ENCODE measurements around the gene FRMPD4.

The FRMPD4 gene

GRCh38 chrX:12423346-12423745, 285.1 kb downstream of the FRMPD4 start:
- in situ Hi-C loops (cut with HindIII; ENCODE audit: low sequenced_read_pairs), result no loop called here

- in situ Hi-C loops (cut with HindIII; ENCODE audit: low sequenced_read_pairs), result no loop called here
Observed at GRCh38 chrX:12425496-12425895, 287.2 kb downstream of the FRMPD4 start.

GRCh38 chrX:12426420-12426819, 288.1 kb downstream of the FRMPD4 start:
- in situ Hi-C loops (cut with HindIII; ENCODE audit: low sequenced_read_pairs), result no loop called here

GRCh38 chrX:12434493-12434892, 296.2 kb downstream of the FRMPD4 start:
- in situ Hi-C loops (cut with HindIII; ENCODE audit: low sequenced_read_pairs), result no loop called here

GRCh38 chrX:12439416-12439815, 301.1 kb downstream of the FRMPD4 start:
- in situ Hi-C loops (cut with HindIII; ENCODE audit: low sequenced_read_pairs), result no loop called here

GRCh38 chrX:12440246-12440645, 302.0 kb downstream of the FRMPD4 start:
- in situ Hi-C loops (cut with HindIII; ENCODE audit: low sequenced_read_pairs), result no loop called here

- in situ Hi-C loops (cut with HindIII; ENCODE audit: low sequenced_read_pairs), result no loop called here
Observed at GRCh38 chrX:12441381-12442128, 303.3 kb downstream of the FRMPD4 start.

- in situ Hi-C loops (cut with HindIII; ENCODE audit: low sequenced_read_pairs), result no loop called here
Observed at GRCh38 chrX:12443534-12444098, 305.3 kb downstream of the FRMPD4 start.

- in situ Hi-C loops (cut with HindIII; ENCODE audit: low sequenced_read_pairs), result no loop called here
Observed at GRCh38 chrX:12446342-12447075, 308.2 kb downstream of the FRMPD4 start.

GRCh38 chrX:12447448-12448064, 309.3 kb downstream of the FRMPD4 start:
- in situ Hi-C loops (cut with HindIII; ENCODE audit: low sequenced_read_pairs), result no loop called here

GRCh38 chrX:12452268-12452667, 314.0 kb downstream of the FRMPD4 start:
- in situ Hi-C loops (cut with HindIII; ENCODE audit: low sequenced_read_pairs), result no loop called here

GRCh38 chrX:12460929-12461328, 322.7 kb downstream of the FRMPD4 start:
- in situ Hi-C loops (cut with HindIII; ENCODE audit: low sequenced_read_pairs), result no loop called here

- in situ Hi-C loops (cut with HindIII; ENCODE audit: low sequenced_read_pairs), result no loop called here
Observed at GRCh38 chrX:12463052-12463451, 324.8 kb downstream of the FRMPD4 start.

GRCh38 chrX:12463873-12464272, 325.6 kb downstream of the FRMPD4 start:
- in situ Hi-C loops (cut with HindIII; ENCODE audit: low sequenced_read_pairs), result no loop called here

GRCh38 chrX:12467321-12467720, 329.0 kb downstream of the FRMPD4 start:
- in situ Hi-C loops (cut with HindIII; ENCODE audit: low sequenced_read_pairs), result no loop called here

- in situ Hi-C loops (cut with HindIII; ENCODE audit: low sequenced_read_pairs), result no loop called here
Observed at GRCh38 chrX:12469296-12469695, 331.0 kb downstream of the FRMPD4 start.

GRCh38 chrX:12471061-12471460, 332.8 kb downstream of the FRMPD4 start:
- in situ Hi-C loops (cut with HindIII; ENCODE audit: low sequenced_read_pairs), result no loop called here

GRCh38 chrX:12480956-12481355, 342.7 kb downstream of the FRMPD4 start:
- in situ Hi-C loops (cut with HindIII; ENCODE audit: low sequenced_read_pairs), result no loop called here

- in situ Hi-C loops (cut with HindIII; ENCODE audit: low sequenced_read_pairs), result no loop called here
Observed at GRCh38 chrX:12488220-12488619, 349.9 kb downstream of the FRMPD4 start.

- in situ Hi-C loops (cut with HindIII; ENCODE audit: low sequenced_read_pairs), result no loop called here
Observed at GRCh38 chrX:12488771-12489170, 350.5 kb downstream of the FRMPD4 start.

- in situ Hi-C loops (cut with HindIII; ENCODE audit: low sequenced_read_pairs), result no loop called here
Observed at GRCh38 chrX:12489341-12489740, 351.1 kb downstream of the FRMPD4 start.
